Endodermal cell (in vitro differentiated cells): ENCODE data around the gene PYROXD2. TPM values are rescaled to one million over a fixed set of nuclear protein-coding genes. Genes with fewer than 3 reads are reported as not detected.

Source experiments
- DNase-seq: peaks from one replicate; pipeline ENCODE4 v3.0.0-alpha.2; 2017
- H3K27ac ChIP-seq: 2 replicates; pipeline ENCODE4 v1.5.1; 2013; ENCODE audit warnings: mild to moderate bottlenecking, low read depth, low read length, moderate library complexity
- H3K27me3 ChIP-seq: 2 replicates; pipeline ENCODE4 v1.6.1; 2013; ENCODE audit warnings: mild to moderate bottlenecking, low read length, moderate library complexity; ENCODE audit not compliant: insufficient read depth, control insufficient read depth, poor library complexity, severe bottlenecking
- H3K36me3 ChIP-seq: 2 replicates; pipeline ENCODE4 v1.7.0; 2013; ENCODE audit warnings: mild to moderate bottlenecking, low read length, moderate library complexity; ENCODE audit not compliant: control insufficient read depth, insufficient read depth
- H3K4me1 ChIP-seq: one replicate; pipeline ENCODE4 v1.7.0; 2013; ENCODE audit warnings: low read length; ENCODE audit not compliant: control insufficient read depth, insufficient read depth
- H3K4me3 ChIP-seq: 2 replicates; pipeline ENCODE4 v1.5.1; 2013; ENCODE audit warnings: mild to moderate bottlenecking, low read length, moderate library complexity
- H3K9ac ChIP-seq: 2 replicates; pipeline ENCODE4 v1.6.1; 2013; ENCODE audit warnings: mild to moderate bottlenecking, low read length, moderate library complexity; ENCODE audit not compliant: poor library complexity, severe bottlenecking; ENCODE audit errors: extremely low read depth
- H3K9me3 ChIP-seq: 2 replicates; pipeline ENCODE4 v1.6.1; 2013; ENCODE audit warnings: mild to moderate bottlenecking, low read length, moderate library complexity; ENCODE audit not compliant: control insufficient read depth
- H3K27ac Mint-ChIP-seq: 2 replicates; pipeline ENCODE4 v1.8.0; 2020; ENCODE audit warnings: mixed read lengths
- H3K27me3 Mint-ChIP-seq: 2 replicates; pipeline ENCODE4 v1.8.0; 2021; ENCODE audit warnings: mild to moderate bottlenecking, mixed read lengths; ENCODE audit not compliant: insufficient read depth
- H3K36me3 Mint-ChIP-seq: 2 replicates; pipeline ENCODE4 v1.8.0; 2020; ENCODE audit warnings: low read depth, mixed read lengths
- H3K4me1 Mint-ChIP-seq: 2 replicates; pipeline ENCODE4 v1.8.0; 2020; ENCODE audit warnings: mixed read lengths
- H3K4me3 Mint-ChIP-seq: 2 replicates; pipeline ENCODE4 v1.8.0; 2020; ENCODE audit warnings: mild to moderate bottlenecking, moderate library complexity, mixed read lengths
- H3K9me3 Mint-ChIP-seq: 2 replicates; pipeline ENCODE4 v1.8.0; 2020; ENCODE audit warnings: mild to moderate bottlenecking, mixed read lengths
- CTCF ChIP-seq: fragments of 200-600 bp; sonication (generic); conservative IDR thresholded peaks from 2 replicates; pipeline ENCODE4 v1.5.0; 2021; ENCODE audit warnings: antibody characterized with exemption, mild to moderate bottlenecking
- WGBS, 2 experiments: methylation state at CpG; one replicate each; pipeline versions ENCODE4 v1.1.5 to v1.1.7; 2013; ENCODE audit warnings: missing lambda C conversion rate in 2 of 2, mixed read lengths in 1 of 2; ENCODE audit not compliant: insufficient coverage in 1 of 2, insufficient read length in 1 of 2; 5-methylcytosine and 5-hydroxymethylcytosine counted together
- total RNA-seq, 2 donors: library from RNA; stranded (reverse); fragmentation: NEBNext Ultra II Directional in 1 of 2; extraction: Animal tissue kit (Norgen Biotek cat#: 25700) in 1 of 2; gene quantifications; 2 replicates in 1 of 2; 3 replicates in 1 of 2; pipeline ENCODE4 v1.2.1, GENCODE V29; 2021

The PYROXD2 gene
- total RNA-seq, 2 donors from 2014 or later: 9.2 to 9.5 TPM

- no peaks in the 10 kb centered on the region for H3K4me1 ChIP-seq
- no peak overlapping the region for H3K9ac ChIP-seq
- DNase-seq: no peak
- WGBS, 2 experiments: 89 to 98% methylated on average over 8 to 9 of the region's 9 CpGs
- H3K4me1 Mint-ChIP-seq: no peaks in the 10 kb centered on the region
- no peak overlapping the region for H3K4me3 ChIP-seq
- no peak overlapping the region for H3K27ac ChIP-seq
- H3K36me3 Mint-ChIP-seq: peaks cover 11% of the 10 kb centered on the region
- TF ChIP-seq CTCF: no peak
- no peak overlapping the region for H3K27ac Mint-ChIP-seq
- H3K9me3 Mint-ChIP-seq: no peaks in the 10 kb centered on the region
- H3K4me3 Mint-ChIP-seq: no peak overlapping the region
- H3K27me3 ChIP-seq: no peaks in the 10 kb centered on the region
- no peaks in the 10 kb centered on the region for H3K27me3 Mint-ChIP-seq
- H3K36me3 ChIP-seq: no peaks in the 10 kb centered on the region
- no peaks in the 10 kb centered on the region for H3K9me3 ChIP-seq
Observed at GRCh38 chr10:98420786-98421185, 5.8 kb upstream of the PYROXD2 start.

DNA sequence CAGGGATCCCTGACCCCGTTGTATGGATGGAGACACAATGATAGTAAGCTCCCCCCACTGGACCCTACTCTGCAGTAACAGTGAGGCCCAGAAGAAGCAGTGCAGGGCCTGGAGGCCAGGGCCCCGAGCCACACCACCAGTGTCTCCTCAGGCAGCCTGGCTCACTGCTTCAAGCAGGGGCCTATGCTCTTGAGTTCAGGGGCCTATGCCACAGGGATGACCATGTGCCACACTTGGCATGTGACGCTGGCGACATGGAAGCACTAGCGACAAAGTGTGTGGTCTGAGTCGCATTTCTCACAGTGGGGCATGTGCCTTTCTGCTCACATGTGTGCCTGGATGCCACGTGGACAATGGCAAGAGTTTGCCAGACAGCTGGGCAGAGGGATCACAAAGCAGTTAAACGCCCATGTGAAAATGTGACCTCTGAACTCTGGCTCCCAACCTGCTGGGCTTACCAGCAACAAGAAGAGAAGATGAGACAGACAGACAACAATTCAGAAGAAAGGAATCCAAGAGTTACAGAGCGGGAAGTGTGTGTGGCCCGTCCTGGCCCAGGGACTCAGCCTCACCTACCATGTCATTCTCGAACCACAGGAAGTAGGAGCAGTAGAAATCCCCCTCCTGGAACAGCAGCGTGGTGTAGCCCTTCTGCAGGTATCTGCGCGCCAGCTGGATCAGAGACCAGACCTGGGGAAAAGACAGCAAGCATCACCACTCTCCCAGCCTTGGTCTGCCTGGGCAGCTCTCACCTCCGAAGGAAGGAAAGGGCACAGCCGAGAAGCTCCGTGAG is 4.7 kb upstream of the PYROXD2 start:
- H3K4me3 ChIP-seq: no peak overlapping the region
- no peak for TF ChIP-seq CTCF
- H3K4me1 ChIP-seq: no peaks in the 10 kb centered on the region
- Mint-ChIP-seq H3K9me3 (no peaks in the 10 kb centered on the region), H3K36me3 (peaks cover 11% of the 10 kb centered on the region), H3K4me3 (no peak overlapping the region), H3K27ac (no peak overlapping the region), H3K27me3 (no peaks in the 10 kb centered on the region), H3K4me1 (peaks cover 2% of the 10 kb centered on the region)
- WGBS, 2 experiments: 91 to 93% methylated on average over 15 to 17 of the region's 17 CpGs
- DNase-seq: no peak
- no peaks in the 10 kb centered on the region for H3K27me3 ChIP-seq
- no peak overlapping the region for H3K27ac ChIP-seq
- H3K9ac ChIP-seq: no peak overlapping the region
- H3K36me3 ChIP-seq: no peaks in the 10 kb centered on the region
- no peaks in the 10 kb centered on the region for H3K9me3 ChIP-seq

DNA sequence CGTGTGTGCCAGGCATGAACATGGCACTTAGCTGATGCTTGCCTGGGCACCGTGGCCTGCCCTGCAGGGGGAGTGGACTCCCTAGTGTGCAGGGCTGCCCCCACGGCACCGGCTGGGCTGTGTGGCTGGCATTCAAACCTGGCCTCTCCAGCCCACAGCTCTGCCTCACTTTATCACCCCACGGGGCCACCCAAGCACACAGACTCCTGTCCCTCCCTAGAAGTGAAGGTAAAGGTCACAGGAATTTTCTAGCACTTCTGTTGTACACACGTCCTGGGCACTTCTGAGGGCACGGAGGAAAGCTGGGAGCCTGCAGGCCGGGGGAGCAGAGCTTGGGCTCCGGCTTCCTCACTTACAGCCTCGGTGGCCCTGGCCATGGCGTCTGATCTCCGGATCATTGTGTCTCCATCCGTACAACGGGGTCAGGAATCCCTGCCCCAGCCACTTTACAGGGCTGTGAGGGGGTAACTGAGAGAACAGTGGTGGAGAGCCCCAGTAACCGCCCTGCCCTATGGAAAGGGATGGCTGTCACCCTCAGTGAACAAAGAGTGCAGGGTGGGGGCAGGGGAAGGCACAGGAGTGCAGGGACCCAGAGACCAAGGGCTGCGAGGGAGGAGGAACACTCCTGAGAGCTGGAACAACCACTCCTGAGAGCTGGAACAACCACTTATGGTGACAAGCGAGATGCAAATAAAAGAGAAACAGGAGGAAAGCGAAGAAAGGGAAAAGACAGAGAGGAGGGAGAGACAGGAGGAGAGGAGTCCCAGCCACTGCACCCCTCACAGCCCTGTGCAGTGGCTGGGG is 3.9 kb upstream of the PYROXD2 start:
- DNase-seq: no peak
- Histone ChIP-seq H3K9me3 (no peaks in the 10 kb centered on the region), H3K27ac (no peak overlapping the region), H3K27me3 (no peaks in the 10 kb centered on the region), H3K4me3 (no peak overlapping the region), H3K36me3 (no peaks in the 10 kb centered on the region), H3K4me1 (no peaks in the 10 kb centered on the region), H3K9ac (no peak overlapping the region)
- 86 to 95% methylated on average over 10 to 18 of the region's 18 CpGs for WGBS, 2 experiments
- no peak overlapping the region for H3K4me3 Mint-ChIP-seq
- peaks cover 5% of the 10 kb centered on the region for H3K4me1 Mint-ChIP-seq
- peaks cover 11% of the 10 kb centered on the region for H3K36me3 Mint-ChIP-seq
- H3K27ac Mint-ChIP-seq: no peak overlapping the region
- no peak for TF ChIP-seq CTCF
- H3K27me3 Mint-ChIP-seq: no peaks in the 10 kb centered on the region
- H3K9me3 Mint-ChIP-seq: no peaks in the 10 kb centered on the region
